HG02571 (cell line): Measurements from ENCODE around the gene FRZB.

Experiments
- ATAC-seq: cut with Tn5 transposase; IDR thresholded peaks from one replicate; pipeline ENCODE4 v1.9.1; 2021; ENCODE audit warnings: mild to moderate bottlenecking, moderate library complexity; ENCODE audit not compliant: unreplicated experiment

FRZB gene

DNA sequence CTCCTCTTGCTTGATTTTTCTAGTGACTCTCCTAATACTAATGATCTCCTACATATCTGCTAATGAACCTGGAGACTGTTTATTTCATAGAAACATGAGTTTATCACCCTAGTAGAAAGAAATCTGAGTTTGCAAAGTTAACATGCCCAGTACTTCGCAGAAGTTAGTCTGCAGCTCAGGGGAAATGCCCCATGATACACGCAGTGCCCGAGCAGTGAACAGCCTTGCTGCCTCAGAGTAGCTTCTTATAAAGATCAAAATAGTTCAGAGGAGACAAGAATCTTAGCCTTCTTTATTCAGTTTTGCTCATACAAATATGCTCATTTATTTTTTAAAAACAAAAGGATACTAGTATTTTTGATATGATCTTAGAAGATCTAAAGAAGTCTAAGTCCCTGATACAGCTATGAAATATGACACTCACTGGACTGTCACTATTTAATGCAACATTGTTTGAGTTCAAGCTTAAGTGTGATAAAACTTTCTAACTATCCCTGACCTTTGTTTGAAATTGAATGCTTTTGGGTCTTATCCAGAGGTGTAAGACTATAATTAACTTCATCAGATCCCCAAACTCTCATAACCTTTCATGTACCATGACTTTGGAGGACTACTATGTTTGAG, 20.5 kb downstream of the FRZB start:
- ATAC-seq: no peak

DNA sequence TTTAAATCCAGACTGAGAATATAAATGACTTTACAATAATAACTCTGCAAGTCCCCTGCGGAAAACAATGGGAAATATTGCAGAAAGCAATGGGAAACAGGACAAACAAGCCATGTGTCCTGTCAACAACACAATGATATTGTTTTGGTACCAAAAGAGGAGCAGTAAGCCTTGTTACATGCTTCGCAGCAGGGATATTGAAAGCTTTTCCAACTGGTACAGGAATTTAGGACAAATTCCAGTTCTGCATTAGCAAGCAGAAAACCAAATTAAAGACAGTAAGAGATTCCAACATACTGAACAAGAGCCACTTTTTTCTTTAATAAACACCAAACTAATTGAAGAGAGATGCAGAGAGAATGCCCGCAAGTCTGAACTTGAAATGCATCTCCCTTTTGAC, 30.0 kb downstream of the FRZB start:
- ATAC-seq: no peak

GRCh38 chr2:182834293-182834692, 32.1 kb downstream of the FRZB start:
- no peak for ATAC-seq

GRCh38 chr2:182833084-182833854, 33.2 kb downstream of the FRZB start:
- ATAC-seq: no peak

GRCh38 chr2:182831921-182832320, 34.5 kb downstream of the FRZB start:
- no peak for ATAC-seq

DNA sequence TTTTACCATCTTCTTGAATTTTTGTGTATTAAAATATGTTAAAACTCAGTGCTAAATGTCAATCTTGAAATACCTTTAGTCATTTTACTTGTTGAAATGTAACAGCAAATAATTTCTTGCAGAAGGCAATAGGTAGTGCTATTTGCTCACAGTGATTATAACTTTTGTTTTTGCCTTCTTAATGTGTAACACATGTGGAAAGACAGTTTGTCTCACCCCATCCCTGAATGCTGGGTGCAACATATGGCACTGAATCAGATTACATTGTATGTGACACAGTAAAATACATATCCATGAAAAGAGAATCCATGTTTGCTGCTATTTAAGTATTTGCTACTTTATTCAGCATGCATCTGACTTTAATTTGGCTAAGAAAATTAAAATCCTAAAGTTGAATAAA, 35.3 kb downstream of the FRZB start:
- ATAC-seq: no peak

GRCh38 chr2:182827182-182827879, 39.1 kb downstream of the FRZB start:
- ATAC-seq: no peak

GRCh38 chr2:182826496-182826895, 39.9 kb downstream of the FRZB start:
- ATAC-seq: no peak

GRCh38 chr2:182826064-182826463, 40.4 kb downstream of the FRZB start:
- no peak for ATAC-seq

- no peak for ATAC-seq
Measured at GRCh38 chr2:182824767-182825158, 41.7 kb downstream of the FRZB start.

DNA sequence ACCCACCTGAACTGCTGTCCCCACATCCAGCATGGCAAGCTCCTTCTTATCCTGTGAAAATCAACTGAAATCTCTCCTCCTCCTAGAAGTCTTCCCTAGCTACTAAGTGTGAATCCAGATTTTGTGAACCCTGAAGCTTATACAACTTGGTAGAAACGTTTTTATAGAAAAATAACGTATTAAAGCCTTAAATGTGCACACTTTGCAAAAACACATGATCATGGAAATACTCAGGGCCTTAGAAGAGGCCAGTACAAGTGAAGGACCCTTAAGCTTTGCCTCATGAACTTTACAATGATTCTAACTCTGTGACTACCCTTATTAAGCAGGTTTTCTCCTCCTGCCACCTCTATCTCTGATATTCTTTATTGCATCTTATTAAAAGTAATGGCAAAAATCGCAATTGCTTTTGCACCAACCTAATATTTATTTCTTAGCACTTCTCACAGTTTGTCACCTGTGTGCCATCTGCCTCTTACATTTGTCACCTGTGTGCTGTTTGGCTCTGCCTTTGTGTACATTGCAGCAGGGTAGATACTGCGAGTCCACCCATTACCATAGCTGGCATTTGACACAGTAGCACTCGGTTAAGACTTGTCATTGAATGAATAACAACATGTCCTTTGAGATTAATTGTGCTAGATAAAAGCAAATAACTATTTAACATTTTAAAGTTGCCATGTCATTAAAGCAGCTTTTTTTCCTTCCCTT, 42.2 kb downstream of the FRZB start:
- ATAC-seq: no peak

DNA sequence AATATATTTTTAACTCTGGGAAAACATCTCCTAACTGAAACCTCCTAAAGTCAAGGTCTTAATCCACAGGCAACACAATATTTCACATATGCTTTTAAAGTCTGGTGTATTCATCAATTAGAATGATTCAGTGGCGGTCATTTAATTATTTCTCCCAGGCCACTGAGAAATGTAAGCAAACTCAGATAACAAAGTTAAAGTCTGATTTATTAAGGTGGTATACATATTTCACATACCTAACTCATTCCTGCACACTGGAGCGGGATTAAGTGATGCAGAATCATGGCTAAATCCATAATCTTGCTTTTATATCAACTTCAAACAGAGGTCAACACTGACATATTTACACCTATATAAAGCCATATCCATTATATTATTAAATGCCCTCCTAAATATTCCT, 43.7 kb downstream of the FRZB start:
- ATAC-seq: no peak

DNA sequence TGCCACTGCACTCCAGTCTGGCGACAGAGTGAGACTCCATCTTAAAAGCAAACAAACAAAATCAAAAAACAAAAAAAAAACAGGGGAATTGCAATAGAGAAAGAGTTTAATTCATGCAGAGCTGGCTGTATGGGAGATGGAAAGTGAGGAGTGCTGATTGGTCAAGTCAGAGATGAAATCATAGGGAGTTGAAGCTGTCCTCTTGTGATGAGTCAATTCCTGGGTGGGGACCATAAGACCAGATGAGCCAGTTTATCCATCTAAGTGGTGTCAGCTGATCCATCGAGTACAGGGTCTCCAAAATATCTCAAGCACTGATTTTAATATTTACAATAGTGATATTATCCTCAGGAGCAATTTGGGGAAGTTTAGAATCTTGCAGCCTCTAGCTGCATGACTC, 45.3 kb downstream of the FRZB start:
- ATAC-seq: no peak

DNA sequence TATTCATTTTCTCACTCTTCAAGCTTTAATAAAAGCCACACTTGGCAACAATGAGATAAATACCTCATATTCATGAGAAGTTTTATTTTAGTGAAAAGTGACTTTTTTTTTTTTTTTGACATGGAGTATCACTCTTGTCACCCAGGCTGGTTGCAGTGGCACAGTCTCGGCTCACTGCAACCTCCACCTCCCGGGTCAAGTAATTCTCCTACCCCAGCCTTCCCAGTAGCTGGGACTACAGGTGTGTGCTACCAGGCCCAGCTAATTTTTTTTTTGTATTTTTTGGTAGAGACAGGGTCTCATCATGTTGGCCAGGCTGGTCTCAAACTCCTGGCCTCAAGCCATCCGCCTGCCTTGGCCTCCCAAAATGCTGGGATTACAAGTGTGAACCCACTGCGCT, 47.0 kb downstream of the FRZB start:
- ATAC-seq: no peak

GRCh38 chr2:182818925-182819324, 47.5 kb downstream of the FRZB start:
- no peak for ATAC-seq

DNA sequence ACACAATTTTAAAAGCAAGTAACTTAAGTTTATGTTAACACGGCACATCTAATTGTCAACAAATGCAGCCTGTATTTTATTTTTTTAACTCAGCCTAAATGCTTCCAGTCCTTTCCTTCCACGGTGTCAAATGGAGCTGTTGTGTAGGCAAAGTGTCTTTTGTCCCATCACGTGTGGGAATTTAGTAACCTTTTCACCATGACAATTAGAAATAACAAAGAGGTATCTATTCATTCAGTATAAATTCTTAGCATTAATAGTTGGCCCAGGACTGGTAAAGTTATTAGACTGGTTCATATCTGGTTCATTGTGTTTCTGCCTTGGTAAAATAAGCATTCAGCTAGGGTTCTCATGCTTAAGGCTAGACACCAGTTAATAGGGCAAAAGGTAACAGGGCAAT, 47.9 kb downstream of the FRZB start:
- ATAC-seq: no peak

DNA sequence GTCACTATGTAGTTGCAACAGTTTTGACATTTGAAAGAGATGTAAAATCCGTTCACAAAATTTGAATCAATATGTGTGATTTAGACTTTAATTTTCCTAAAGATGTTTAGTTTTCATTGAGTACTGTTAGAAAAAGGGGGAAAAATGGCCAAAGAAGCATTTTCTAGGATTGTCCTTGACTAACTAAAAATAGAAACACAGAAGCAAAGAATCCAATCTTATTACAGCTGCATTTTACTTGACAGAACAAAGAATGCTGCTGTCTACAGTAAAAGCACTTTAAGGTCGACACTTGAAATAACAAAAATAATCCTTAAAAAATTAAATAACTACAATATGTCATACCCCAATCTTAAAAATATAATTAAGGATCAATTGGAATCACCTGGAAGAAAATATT, 48.9 kb downstream of the FRZB start:
- ATAC-seq: no peak

- ATAC-seq: no peak
Measured at GRCh38 chr2:182816866-182817265, 49.6 kb downstream of the FRZB start.

DNA sequence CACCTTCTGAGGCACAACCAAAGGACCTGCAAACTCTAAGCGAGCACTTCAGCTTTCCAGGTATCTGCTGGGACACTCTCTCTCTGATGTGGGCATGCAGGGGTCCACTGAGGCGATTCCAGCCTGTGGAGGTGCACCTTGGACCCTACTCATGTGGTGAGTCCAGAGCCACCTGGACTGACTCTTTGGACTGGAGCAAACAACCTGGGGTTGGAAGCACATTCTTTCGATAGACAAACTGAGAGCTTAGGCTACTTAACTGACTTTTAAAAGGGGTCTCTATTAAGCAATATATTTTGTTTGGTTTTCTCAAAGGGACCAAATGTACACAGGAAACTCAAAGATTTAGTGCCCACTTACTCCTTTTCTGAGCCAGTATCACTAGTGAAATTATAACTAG, 51.6 kb downstream of the FRZB start:
- no peak for ATAC-seq

DNA sequence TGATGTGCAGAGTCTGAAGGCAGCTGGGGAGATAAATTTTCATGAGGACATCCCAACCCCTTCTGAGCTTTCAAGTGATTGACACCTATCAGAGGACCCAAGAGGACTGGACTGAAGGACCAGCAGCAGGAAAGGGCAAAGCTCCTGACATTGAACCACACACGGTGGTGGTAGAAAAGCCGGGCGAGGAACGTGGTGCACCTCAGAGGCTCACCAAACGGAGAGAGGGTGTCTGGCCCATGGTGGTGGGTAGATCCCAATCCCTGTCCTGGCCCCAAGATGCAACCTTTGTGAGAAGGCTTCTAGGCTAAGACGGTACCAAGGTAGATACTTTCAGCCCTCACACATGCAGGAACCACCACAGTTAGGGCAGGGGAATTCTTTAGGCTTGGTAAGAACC, 52.1 kb downstream of the FRZB start:
- no peak for ATAC-seq

- no peak for ATAC-seq
Measured at GRCh38 chr2:182810087-182810486, 56.4 kb downstream of the FRZB start.

- no peak for ATAC-seq
Measured at GRCh38 chr2:182807319-182807718, 59.1 kb downstream of the FRZB start.
